ENCODE measurements around the gene EPB41L2. TPM values are rescaled to one million over a fixed set of nuclear protein-coding genes. Genes with fewer than 3 reads are reported as not detected.

EPB41L2 gene
- total RNA-seq, 1 experiment from 2014 or later, result 30.2 TPM

- in situ Hi-C loops (cut with HindIII; ENCODE audit: low sequenced_read_pairs), result no loop called here
- no peak for DNase-seq (ENCODE audit: low spot score)
Measured at GRCh38 chr6:130838250-130838860, 224.7 kb downstream of the EPB41L2 start.

- DNase-seq (ENCODE audit: low spot score), result no peak
- in situ Hi-C loops (cut with HindIII; ENCODE audit: low sequenced_read_pairs), result no loop called here
Measured at GRCh38 chr6:130837067-130837466, 226.0 kb downstream of the EPB41L2 start.

DNA sequence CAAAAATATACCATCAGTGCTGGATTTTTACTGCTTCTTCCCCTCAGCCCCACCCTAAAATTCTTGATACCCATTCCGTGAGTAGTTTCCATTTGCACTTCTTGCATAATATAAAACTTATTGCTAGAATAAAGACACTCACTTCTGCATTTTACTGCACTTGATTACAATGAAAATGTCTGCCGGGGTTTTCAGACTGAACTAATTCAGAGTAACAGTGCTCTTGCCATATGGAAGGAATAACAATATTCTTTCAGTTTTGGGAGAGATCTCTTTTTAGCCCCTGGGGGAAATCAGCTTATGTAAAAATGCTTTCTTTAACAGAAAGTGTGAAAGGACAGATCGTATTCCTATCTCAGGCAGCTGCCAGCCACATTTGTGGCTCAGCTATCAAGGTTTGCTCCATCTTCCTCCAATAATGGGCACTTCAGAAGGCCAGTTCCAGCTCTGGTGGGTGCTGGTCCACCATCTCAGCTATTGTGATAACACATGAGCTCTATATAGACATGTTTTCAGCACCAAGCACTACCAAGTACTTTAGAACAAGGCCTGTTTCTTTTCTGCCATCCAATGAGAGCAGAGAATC lies 226.9 kb downstream of the EPB41L2 start:
- no peak for DNase-seq (ENCODE audit: low spot score)
- in situ Hi-C loops (cut with HindIII; ENCODE audit: low sequenced_read_pairs), result no loop called here

- no peak for DNase-seq (ENCODE audit: low spot score)
- in situ Hi-C loops (cut with HindIII; ENCODE audit: low sequenced_read_pairs), result no loop called here
Measured at GRCh38 chr6:130834482-130835251, 228.4 kb downstream of the EPB41L2 start.

GRCh38 chr6:130833569-130833968 lies 229.5 kb downstream of the EPB41L2 start:
- in situ Hi-C loops (cut with HindIII; ENCODE audit: low sequenced_read_pairs), result no loop called here
- DNase-seq (ENCODE audit: low spot score), result no peak

DNA sequence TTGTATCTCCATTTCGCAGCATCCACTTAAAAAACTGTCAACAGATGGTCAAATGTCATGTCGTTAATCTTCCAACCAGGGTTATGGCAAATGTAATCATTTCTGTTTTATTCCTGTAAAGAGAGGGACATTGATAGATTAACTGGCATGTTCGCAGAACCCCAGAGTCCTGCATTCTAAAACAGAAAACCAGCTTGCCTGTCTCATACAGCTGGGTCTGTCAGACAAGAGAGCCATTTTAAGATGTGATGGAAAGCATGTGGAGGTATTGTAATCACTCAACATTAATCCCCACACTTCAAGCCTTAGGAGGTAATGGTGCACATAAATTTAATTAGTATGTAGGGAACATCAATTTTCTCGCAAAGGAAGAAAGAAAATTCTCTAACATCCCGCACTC lies 231.4 kb downstream of the EPB41L2 start:
- in situ Hi-C loops (cut with HindIII; ENCODE audit: low sequenced_read_pairs), result no loop called here
- no peak for DNase-seq (ENCODE audit: low spot score)

DNA sequence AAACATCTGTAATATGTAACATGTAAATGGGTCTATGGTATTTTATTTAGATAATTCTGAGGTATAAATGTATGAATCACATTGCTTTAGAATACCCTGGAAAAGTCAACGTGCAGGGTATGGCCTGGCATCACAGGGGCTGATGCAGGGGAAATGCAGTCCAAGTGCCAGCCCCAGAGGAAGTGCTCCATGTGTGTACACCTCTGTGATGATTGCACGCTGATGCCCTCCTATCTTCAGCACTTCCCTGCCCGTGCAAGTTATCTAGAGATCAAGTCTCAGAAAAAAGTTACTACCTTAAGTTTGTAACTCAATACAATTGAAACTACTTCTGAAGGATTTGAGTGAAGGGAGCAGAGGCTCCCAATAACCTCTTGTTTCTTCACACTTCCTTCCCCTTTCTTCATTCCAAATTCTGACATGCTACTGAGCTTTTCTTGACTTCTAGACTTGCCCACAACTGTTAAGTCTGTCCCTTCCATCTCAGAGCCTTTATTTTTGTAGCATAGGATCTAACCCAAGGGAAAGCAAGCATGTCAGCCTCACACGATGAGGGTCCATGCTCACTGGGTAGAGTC lies 233.6 kb downstream of the EPB41L2 start:
- no peak for DNase-seq (ENCODE audit: low spot score)
- in situ Hi-C loops (cut with HindIII; ENCODE audit: low sequenced_read_pairs), result no loop called here

DNA sequence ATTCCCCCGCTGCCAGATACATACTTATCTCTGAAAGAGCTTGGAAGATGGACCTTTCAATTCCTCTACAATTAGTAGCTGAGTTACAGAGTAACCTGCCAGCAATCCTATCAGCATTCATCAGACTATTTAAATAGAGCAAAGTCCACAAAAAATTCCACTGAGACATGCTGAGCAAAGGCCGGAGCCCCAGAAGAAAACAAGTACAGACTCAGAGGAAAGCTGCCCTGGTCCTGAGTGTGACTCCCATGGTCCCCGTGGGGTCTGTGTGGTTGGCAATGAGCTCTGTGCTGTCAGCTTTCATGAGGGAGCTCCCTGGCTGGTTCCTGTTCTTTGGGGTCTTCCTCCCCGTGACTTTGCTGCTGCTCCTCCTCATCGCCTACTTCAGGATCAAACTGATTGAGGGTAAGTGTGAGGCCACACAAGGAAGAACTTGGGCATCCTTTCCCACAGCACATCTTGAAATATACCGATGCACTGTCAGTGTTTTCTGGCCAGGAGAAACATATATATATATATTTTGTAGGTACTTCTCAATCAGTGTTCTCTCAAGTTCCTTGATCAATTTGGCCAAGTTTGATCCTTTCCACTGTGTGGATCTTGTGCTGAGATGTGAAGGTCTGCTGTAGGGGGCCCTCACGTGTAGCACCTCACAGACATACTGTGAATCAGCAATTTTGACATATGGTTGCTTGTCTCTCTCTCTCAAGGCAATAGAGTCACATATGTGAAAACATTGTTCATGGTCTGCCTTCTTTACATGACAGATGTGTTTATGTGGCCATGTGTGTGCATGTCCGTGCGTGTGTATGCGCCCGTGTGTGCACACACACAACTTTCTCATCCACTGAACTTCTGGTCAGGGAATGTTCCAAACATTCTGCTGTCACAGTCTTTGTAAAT lies 235.5 kb downstream of the EPB41L2 start, which contains the start of gene SMLR1:
SMLR1 (plus strand) TSS at position 160 of the 903 bp plus-strand sequence; CDS start at position 168, 8 bp downstream.
- DNase-seq (ENCODE audit: low spot score), result no peak
- in situ Hi-C loops (cut with HindIII; ENCODE audit: low sequenced_read_pairs), result no loop called here

DNA sequence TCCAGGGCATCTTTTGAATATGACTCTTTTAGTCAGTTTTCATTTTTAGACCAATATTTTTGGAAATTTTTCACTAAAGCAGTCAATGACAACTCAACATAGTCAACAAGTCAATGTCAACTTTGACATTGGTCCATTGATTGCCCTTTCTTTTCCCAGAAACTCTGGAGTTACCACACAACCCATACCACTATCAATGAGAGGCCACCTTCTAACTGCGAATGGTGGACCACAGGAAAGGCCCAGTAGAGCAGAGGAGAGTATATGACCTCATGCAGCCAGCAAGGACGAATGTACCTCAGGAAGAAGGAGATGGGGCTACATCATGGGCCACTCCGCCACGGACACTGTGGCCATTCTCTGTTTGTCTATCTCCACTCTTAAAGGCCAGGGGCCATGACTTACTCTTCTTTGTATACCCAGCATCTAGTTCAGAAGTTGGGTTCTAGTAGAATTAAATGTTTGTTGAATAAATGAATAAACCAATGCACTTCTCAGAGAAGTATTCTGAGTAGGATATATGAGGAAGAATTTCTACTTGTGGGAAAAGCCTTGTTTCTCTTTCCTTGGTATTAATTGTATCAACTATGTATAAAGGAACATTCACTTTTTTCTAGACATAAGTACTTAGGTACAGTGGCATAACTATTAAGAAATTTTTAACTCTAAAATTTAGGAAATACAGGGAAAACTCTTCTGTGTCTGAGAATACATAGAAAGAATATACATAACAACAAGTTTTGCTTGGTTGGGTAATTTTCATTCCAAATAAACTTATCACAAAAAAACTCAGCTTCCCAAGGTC lies 236.4 kb downstream of the EPB41L2 start:
- no peak for DNase-seq (ENCODE audit: low spot score)
- in situ Hi-C loops (cut with HindIII; ENCODE audit: low sequenced_read_pairs), result no loop called here

GRCh38 chr6:130825772-130826441 lies 237.1 kb downstream of the EPB41L2 start:
- DNase-seq (ENCODE audit: low spot score), result no peak
- in situ Hi-C loops (cut with HindIII; ENCODE audit: low sequenced_read_pairs), result no loop called here

- in situ Hi-C loops (cut with HindIII; ENCODE audit: low sequenced_read_pairs), result no loop called here
- DNase-seq (ENCODE audit: low spot score), result no peak
Measured at GRCh38 chr6:130824978-130825694, 237.9 kb downstream of the EPB41L2 start.

DNA sequence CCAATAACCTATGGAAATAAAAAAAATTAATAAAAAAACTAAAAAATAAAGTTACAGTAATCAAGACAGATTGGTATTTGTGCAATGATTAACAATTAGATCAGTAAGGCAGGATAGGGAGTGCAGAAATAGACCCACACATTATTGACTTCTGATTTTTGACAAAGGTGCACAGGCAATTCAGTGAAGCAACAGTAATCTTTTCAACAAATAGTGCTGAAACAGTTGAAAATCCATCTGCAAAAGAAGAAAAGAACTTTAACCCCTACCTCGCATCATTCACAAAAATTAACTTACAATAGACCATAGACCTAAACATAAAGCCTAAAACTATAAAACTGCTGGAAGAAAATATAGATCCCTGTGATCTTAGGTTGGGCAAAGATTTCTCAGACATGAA lies 240.3 kb downstream of the EPB41L2 start:
- in situ Hi-C loops (cut with HindIII; ENCODE audit: low sequenced_read_pairs), result no loop called here
- DNase-seq (ENCODE audit: low spot score), result no peak

- DNase-seq (ENCODE audit: low spot score), result no peak
- in situ Hi-C loops (cut with HindIII; ENCODE audit: low sequenced_read_pairs), result no loop called here
Measured at GRCh38 chr6:130815200-130816071, 247.6 kb downstream of the EPB41L2 start.

GRCh38 chr6:130814506-130814905 lies 248.5 kb downstream of the EPB41L2 start:
- in situ Hi-C loops (cut with HindIII; ENCODE audit: low sequenced_read_pairs), result no loop called here
- no peak for DNase-seq (ENCODE audit: low spot score)

DNA sequence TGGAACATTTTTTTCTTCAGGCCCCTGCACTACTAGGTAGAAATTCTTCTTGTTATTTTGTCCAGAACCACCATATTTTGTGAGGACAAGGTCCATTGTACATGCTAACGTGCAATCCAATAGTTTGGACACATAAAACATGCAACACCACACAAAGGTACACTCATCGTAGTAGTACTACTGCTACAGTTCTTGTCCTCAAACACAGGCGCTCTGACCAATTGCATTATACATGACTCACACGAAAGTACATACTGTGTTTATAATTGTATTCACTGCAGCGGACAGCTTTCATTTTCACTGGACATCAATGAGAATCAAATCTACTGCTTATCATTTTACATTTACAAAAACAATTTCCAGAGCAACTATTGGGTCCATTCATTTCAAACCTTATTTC lies 251.1 kb downstream of the EPB41L2 start:
- DNase-seq (ENCODE audit: low spot score), result no peak
- in situ Hi-C loops (cut with HindIII; ENCODE audit: low sequenced_read_pairs), result no loop called here

DNA sequence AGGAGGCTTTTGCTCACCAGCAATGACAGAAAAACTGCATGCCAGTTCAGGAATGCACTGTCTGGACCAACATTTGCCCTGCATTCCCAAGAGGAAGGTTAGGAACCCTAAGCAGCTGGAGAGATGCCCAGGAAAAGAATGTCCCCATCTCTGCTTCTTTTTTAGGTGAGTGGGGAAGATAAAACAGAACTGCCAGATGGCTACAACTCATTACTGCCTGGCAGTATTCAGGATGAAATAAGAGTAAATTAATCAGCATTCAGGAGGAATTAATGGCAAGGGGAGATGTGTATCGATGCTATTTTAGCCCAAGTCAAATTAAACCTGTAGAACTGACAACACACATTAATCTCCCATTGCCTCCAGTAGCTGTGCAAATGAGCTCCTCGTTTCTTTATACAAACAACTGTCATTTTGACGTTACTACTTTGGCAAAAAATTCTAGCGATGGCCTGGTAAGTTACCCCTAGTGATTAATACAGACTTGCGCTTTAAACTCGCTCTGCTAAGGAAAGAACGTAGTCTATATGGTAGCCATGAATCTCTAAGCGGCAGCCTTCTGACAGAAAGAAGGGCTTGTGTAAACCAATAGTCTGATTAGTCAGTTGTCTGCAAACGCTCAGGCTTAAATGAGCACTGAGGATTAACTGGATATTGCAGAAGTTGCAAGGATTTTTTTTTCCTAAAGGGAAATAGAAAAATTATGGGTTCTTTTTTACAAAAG lies 252.6 kb downstream of the EPB41L2 start:
- peak; percentile 39 for DNase-seq (ENCODE audit: low spot score)
- in situ Hi-C loops (cut with HindIII; ENCODE audit: low sequenced_read_pairs), result no loop called here
